GM19372 (cell line): ENCODE measurements around the gene FBLN2.

ENCODE experiments used
- ATAC-seq: cut with Tn5 transposase; IDR thresholded peaks from one replicate; pipeline ENCODE4 v1.9.1; 2021; ENCODE audit warnings: mild to moderate bottlenecking, low read depth, moderate library complexity; ENCODE audit not compliant: unreplicated experiment

The FBLN2 gene

GRCh38 chr3:13617097-13617738, 68.3 kb downstream of the FBLN2 start:
- ATAC-seq = no peak

- ATAC-seq = no peak
Measured at GRCh38 chr3:13617981-13618380, 69.1 kb downstream of the FBLN2 start.

DNA sequence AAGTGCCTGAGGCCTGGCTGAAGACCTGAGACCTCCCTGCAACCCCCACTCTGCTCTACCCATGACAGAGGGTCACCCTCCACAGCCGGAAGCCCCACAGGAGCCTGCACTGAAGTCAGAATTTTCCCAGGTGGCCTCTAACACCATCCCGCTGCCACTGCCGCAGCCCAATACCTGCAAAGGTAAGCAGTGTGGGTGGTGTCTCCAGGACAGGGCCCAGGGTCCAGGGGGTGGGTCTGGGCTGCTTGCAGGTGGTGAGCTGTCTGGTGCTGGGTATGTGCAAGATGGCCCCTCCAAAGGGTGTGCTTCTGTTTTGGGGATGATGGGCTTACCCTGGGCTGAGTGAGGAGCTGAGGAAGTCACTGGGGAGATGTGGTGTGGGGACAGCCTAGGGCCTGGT, 69.9 kb downstream of the FBLN2 start:
- no peak for ATAC-seq

DNA sequence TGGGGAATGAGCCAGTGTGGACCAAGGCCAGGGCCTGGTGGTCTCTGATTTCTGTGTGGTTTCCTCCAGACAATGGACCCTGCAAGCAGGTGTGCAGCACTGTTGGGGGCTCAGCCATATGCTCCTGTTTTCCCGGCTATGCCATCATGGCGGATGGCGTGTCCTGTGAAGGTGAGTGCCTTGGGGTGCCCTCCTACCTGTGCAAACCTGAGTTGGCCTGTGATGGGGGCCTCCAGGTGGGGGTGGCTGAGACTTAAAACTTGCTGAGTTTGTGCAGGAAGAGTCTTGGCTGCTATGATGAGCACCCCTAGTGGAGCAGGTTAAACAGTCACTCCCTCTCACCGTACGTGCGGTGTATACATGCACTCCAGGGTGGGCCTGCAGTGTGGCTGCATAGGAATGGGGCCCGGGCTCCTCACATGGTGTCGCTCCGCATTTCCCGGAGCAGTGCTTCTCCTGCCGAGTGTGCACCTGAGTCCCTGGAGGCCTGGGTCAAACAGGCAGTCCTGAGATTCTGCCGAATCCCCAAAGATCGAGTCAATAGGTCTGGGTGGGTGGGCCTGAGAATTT, 70.8 kb downstream of the FBLN2 start:
- ATAC-seq = no peak

DNA sequence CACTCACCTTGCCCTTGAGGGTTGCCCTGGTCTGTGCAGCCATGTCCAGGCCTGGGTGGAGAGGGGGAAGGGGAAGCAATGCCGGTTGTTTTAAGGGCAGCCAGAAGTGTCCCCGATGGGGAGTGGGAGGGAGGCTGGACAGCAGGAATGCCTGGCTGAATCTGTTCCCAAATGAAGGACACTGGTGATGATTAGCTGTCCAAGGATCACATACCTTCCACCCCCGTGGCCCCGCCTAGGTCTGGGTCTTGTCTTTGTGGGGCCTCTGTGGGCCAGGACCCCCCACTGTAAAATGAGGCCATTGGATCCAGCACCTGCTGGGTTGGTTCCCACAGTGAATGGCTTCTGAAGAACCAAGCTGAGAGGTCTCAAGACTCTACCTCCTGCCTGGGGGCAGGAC, 71.4 kb downstream of the FBLN2 start:
- no peak for ATAC-seq

DNA sequence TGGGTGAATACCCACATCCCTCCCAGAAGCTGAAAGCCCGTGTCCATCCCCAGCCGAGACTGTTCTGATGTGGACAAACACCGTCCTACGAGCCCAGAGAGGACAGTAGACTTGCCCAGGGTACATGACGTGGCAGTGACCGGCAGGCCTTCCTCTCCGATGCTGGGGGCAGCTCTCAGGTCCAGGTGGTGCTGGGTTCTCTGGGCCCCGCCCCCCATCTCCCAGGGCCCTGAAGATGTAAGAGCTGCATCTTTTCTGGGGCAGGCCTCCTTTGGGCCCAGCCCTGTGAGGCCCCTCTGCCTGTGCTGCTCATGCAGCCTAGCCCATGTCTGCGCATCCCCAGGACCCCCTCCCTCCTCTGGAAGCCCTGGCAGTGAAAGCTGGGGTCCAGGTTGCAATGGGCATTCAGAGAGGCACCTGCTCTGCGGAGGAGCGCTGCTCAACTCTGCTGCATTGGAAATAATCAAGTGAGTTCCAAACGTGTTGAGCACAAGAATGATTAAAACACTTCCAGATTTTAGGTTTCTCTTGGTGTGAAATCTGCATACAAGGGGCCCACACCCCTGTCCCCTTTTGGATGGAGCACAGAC, 71.9 kb downstream of the FBLN2 start:
- no peak for ATAC-seq

GRCh38 chr3:13621381-13622221, 72.7 kb downstream of the FBLN2 start:
- no peak for ATAC-seq

DNA sequence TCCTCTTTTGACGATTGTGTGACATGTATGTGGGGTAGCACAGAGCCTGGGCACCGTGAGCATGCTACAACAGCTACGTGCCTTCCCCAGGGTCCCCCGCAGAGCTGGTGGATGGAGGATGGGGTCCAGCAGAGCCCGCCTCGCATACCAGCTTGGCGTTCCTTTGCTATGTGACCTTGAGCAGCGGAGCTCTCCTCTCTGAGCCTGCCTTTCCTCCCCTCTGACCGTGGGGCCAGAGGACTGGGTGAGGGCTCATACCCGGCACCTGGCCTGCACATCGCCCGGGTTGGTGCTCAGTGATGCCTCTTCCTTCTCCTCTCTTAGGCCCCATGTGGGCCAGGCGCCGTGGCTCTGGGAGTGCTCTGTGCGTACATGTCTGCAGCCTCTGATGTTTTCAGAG, 73.4 kb downstream of the FBLN2 start:
- no peak for ATAC-seq

DNA sequence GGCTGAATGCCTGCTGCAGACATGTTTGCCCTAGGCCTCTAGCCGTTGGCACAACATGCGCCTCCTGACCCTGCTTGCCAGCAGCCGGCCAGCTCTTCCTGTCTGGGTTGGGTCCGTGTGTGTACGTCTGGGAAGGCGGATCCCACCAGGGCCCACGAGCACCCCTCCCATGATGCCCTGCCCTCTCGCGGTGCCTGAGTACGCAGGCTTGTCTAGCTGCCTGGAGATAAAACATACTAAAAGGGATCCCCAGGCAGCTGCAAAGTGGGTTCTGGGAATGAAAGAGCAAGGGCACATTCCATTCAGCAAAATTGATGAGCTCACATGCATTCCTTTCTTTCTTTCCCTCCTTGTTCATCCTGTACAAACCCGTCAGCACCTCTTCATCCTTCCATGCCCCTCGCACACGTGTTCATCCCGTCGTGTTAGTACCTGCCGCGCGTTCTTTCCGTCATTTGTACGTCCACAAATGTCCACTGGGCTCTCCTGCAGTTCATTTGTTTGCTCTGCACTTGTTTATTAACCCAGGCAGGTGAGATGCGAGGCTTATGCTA, 74.3 kb downstream of the FBLN2 start:
- ATAC-seq = no peak

- ATAC-seq = no peak
Measured at GRCh38 chr3:13624021-13624420, 75.1 kb downstream of the FBLN2 start.

- no peak for ATAC-seq
Measured at GRCh38 chr3:13624671-13625125, 75.8 kb downstream of the FBLN2 start.

GRCh38 chr3:13626396-13626795, 77.5 kb downstream of the FBLN2 start:
- no peak for ATAC-seq

GRCh38 chr3:13626915-13627460, 78.1 kb downstream of the FBLN2 start:
- ATAC-seq = no peak

DNA sequence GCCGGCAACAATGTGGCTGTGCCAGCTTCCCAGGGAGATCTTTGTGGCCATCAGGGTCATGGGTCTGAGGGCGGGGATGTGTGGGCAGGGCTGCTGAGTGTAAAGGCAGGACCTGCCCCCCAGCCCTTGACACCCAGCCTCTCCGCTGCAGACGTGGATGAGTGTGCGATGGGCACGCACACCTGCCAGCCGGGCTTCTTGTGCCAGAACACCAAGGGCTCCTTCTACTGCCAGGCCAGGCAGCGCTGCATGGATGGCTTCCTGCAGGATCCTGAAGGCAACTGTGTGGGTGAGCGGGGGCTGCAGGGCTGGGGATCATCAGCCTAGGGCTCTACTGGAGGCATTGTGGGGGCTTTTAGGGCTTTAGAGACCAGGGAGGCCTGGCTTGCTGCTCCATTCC, 78.8 kb downstream of the FBLN2 start:
- ATAC-seq = no peak

GRCh38 chr3:13628432-13628831, 79.5 kb downstream of the FBLN2 start:
- no peak for ATAC-seq

DNA sequence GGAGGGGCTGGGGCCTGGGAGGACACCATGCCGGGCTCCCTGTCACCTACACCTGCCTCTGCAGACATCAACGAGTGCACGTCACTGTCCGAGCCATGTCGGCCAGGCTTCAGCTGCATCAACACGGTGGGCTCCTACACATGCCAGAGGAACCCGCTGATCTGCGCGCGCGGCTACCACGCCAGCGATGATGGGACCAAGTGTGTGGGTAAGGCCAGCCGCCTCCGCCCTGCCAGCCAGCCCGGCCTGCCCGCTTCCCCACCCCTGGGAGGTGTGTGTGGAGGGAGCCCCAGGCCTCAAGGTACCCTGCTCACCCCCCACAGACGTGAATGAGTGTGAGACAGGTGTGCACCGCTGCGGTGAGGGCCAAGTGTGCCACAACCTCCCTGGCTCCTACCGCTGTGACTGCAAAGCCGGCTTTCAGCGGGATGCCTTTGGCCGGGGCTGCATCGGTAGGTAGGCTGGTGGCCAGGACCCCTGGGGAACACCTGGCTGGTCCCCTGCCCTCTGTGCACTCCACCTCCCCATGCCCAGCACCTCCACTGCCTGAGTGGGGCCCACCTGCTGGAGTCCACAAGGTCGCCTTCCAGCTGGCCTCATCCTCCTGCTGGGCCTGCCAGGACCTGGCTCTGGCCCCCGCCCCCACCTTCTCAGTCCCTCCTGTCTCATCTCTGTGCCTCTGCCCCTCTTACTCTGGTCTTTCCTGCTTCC, 80.1 kb downstream of the FBLN2 start:
- ATAC-seq = no peak

- ATAC-seq = no peak
Measured at GRCh38 chr3:13629644-13630043, 80.7 kb downstream of the FBLN2 start.

DNA sequence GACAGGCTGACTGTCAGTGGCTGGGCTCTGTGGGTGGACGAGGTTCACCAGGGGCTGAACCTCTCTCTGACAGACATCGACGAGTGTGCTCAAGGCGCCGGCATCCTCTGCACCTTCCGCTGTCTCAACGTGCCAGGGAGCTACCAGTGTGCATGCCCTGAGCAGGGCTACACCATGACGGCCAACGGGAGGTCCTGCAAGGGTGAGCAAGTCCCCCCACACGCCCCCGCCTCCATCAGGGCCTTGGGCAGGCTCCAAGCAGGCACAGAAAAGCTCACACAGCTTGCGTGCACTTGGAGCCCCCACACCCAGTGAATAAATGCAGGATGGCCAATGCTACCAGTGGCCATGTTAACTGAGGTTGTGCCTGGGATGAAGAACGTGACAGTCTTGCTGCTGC, 82.3 kb downstream of the FBLN2 start:
- ATAC-seq = no peak

- ATAC-seq = no peak
Measured at GRCh38 chr3:13633176-13633575, 84.3 kb downstream of the FBLN2 start.

DNA sequence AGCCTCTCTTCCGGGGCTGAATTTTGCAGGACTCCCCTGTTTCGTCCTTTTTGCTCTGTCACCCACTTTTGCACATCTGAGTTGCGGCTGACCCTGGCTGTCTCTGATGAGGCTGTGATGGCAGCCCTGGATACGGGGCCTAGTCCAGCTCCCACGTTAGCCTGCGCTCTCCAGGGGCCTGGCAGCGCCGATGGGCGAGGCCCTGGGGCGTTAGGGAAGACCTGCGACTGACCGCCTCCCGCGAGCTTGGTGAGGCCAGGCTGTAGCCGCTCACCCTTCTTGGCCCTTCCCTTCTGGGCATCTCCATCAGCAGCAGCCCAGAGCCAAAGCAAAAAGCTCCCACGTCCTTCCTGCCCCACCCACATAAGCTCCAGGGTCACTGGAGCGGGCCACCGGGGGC, 85.2 kb downstream of the FBLN2 start:
- no peak for ATAC-seq
